ENCODE measurements around the gene FKBP5. TPM values are rescaled to one million over a fixed set of nuclear protein-coding genes. Genes with fewer than 3 reads are reported as not detected.
"Not testable (repeated sequence)": the region's sequence is repeated elsewhere in the genome, so short reads cannot be mapped to it uniquely, and the experiment has no call there.

Gene FKBP5
- total RNA-seq, 1 experiment from 2014 or later, result 4.3 TPM

GRCh38 chr6:35552285-35552917 is 136.3 kb downstream of the FKBP5 start:
- peak; percentile 53 for DNase-seq (ENCODE audit: low read depth, low spot score)
- in situ Hi-C loops (cut with HindIII; ENCODE audit: low pct_unique_long_range_greater_than_20kb, low sequenced_read_pairs), result no loop called here

GRCh38 chr6:35550437-35550836 is 138.3 kb downstream of the FKBP5 start:
- DNase-seq (ENCODE audit: low read depth, low spot score), result no peak
- in situ Hi-C loops (cut with HindIII; ENCODE audit: low pct_unique_long_range_greater_than_20kb, low sequenced_read_pairs), result no loop called here

- in situ Hi-C loops (cut with HindIII; ENCODE audit: low pct_unique_long_range_greater_than_20kb, low sequenced_read_pairs), result no loop called here
- DNase-seq (ENCODE audit: low read depth, low spot score), result no peak
Observed at GRCh38 chr6:35547676-35548075, 141.0 kb downstream of the FKBP5 start.

- no peak for DNase-seq (ENCODE audit: low read depth, low spot score)
- in situ Hi-C loops (cut with HindIII; ENCODE audit: low pct_unique_long_range_greater_than_20kb, low sequenced_read_pairs), result no loop called here
Observed at GRCh38 chr6:35544769-35545361, 143.8 kb downstream of the FKBP5 start.

- DNase-seq (ENCODE audit: low read depth, low spot score), result no peak
- in situ Hi-C loops (cut with HindIII; ENCODE audit: low pct_unique_long_range_greater_than_20kb, low sequenced_read_pairs), result no loop called here
Observed at GRCh38 chr6:35543459-35544193, 145.1 kb downstream of the FKBP5 start.

GRCh38 chr6:35541836-35542235 is 146.9 kb downstream of the FKBP5 start:
- in situ Hi-C loops (cut with HindIII; ENCODE audit: low pct_unique_long_range_greater_than_20kb, low sequenced_read_pairs), result no loop called here
- DNase-seq (ENCODE audit: low read depth, low spot score), result no peak

- in situ Hi-C loops (cut with HindIII; ENCODE audit: low pct_unique_long_range_greater_than_20kb, low sequenced_read_pairs), result no loop called here
Observed at GRCh38 chr6:35539223-35539622, 149.5 kb downstream of the FKBP5 start.

GRCh38 chr6:35535847-35536246 is 152.9 kb downstream of the FKBP5 start:
- in situ Hi-C loops (cut with HindIII; ENCODE audit: low pct_unique_long_range_greater_than_20kb, low sequenced_read_pairs); DNase-seq (ENCODE audit: low read depth, low spot score): not testable (repeated sequence)

More at GRCh38 chr6:35539223-35539622, 149.5 kb downstream of the FKBP5 start:
- no peak for DNase-seq (ENCODE audit: low read depth, low spot score)

- in situ Hi-C loops (cut with HindIII; ENCODE audit: low pct_unique_long_range_greater_than_20kb, low sequenced_read_pairs), result no loop called here
- DNase-seq (ENCODE audit: low read depth, low spot score), result no peak
Observed at GRCh38 chr6:35534407-35535170, 154.1 kb downstream of the FKBP5 start.

GRCh38 chr6:35533981-35534380 is 154.7 kb downstream of the FKBP5 start:
- DNase-seq (ENCODE audit: low read depth, low spot score), result no peak
- in situ Hi-C loops (cut with HindIII; ENCODE audit: low pct_unique_long_range_greater_than_20kb, low sequenced_read_pairs), result no loop called here

GRCh38 chr6:35532126-35532525 is 156.6 kb downstream of the FKBP5 start:
- in situ Hi-C loops (cut with HindIII; ENCODE audit: low pct_unique_long_range_greater_than_20kb, low sequenced_read_pairs), result no loop called here

GRCh38 chr6:35524380-35525020 is 164.2 kb downstream of the FKBP5 start:
- no peak for DNase-seq (ENCODE audit: low read depth, low spot score)
- in situ Hi-C loops (cut with HindIII; ENCODE audit: low pct_unique_long_range_greater_than_20kb, low sequenced_read_pairs), result no loop called here

More at GRCh38 chr6:35532126-35532525, 156.6 kb downstream of the FKBP5 start:
- no peak for DNase-seq (ENCODE audit: low read depth, low spot score)

Small RNA genes within 50 kb of the gene (small RNA-seq; reads per million reads assigned to genes)
- gene MIR5690 (0 reads per million in 2 experiments), gene RF00561 (0 reads per million in 2 experiments)

Other genes with a start within 250 kb of the FKBP5 start
- gene FANCE, start 236.6 kb downstream of the FKBP5 start, total RNA-seq (2014; rRNA removed; shearing (Covaris generic)), result 9.6 and 9.9 TPM in 2 replicates
- gene RPL10A, start 220.5 kb downstream of the FKBP5 start, total RNA-seq (2014; rRNA removed; shearing (Covaris generic)), result 1,839 and 1,991 TPM in 2 replicates
- gene TEAD3, start 191.8 kb downstream of the FKBP5 start, total RNA-seq (2014; rRNA removed; shearing (Covaris generic)), result 1.8 and 2.7 TPM in 2 replicates
- not detected in 2 replicates for gene TULP1, start 176.0 kb downstream of the FKBP5 start, total RNA-seq (2014; rRNA removed; shearing (Covaris generic))
- 0.35 TPM in 1 of 2 replicates, not detected in the other for gene ARMC12, start 48.1 kb upstream of the FKBP5 start, total RNA-seq (2014; rRNA removed; shearing (Covaris generic))
- gene CLPSL2, start 87.7 kb upstream of the FKBP5 start, total RNA-seq (2014; rRNA removed; shearing (Covaris generic)), result not detected in 2 replicates
- not detected in 2 replicates for gene CLPSL1, start 92.1 kb upstream of the FKBP5 start, total RNA-seq (2014; rRNA removed; shearing (Covaris generic))
- not detected in 2 replicates for gene CLPS, start 108.4 kb upstream of the FKBP5 start, total RNA-seq (2014; rRNA removed; shearing (Covaris generic))
- not detected in 2 replicates for gene LHFPL5, start 116.4 kb upstream of the FKBP5 start, total RNA-seq (2014; rRNA removed; shearing (Covaris generic))
- gene SRPK1, start 232.2 kb upstream of the FKBP5 start, total RNA-seq (2014; rRNA removed; shearing (Covaris generic)), result 26.6 and 27.3 TPM in 2 replicates

Data from SK-MEL-5 (cell line).